ENCODE data around the gene RPL39L.

RPL39L gene

DNA sequence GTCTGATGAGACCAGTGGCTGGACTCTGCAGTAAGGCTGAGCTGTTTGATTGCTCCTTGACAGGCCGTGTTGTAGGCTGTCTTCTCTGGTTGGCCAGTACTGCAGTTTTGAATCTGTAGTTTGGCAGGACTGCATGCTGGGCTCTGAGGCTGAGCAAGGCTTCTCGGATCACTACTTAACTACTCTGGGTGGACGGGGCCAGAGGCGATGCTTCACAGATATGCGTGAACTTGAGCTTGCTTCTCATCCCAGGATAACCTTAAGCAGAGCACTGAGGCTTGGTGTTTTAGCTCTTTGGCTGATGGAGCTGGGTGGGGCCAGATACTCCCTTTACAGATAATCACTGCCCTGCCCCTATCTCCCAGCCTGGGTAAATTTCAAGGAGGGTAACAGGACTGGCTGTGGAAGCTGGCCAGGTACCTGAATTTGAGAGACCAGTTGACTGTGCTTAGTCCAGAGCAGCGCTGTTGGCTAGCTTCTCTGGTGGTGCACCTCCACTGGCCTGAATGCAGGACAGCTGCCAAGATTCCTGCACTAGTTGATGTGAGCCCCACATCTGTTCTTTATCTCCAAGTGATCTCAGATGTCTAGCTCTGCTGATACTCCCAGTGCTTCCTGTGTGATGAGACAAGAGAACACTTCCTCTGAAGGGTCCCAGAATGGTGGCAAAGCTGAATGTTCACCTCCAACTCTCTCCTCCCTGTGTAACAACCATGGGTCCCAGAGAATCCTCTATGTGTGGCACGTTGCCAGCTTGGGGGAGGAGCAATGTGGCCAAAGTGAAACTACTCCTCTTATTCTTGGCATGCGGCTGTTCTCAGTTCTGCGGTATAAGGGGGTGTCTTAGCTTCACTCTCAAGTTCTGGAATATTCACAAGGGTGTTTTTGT lies 37.9 kb downstream of the RPL39L start:
- peaks cover 5% of the 10 kb centered on the region; the same call in 1 of the 2 replicates for H3K36me3 ChIP-seq
- no peak overlapping the region for H3K9ac ChIP-seq
- no peak for TF ChIP-seq Cebpa-rat (IDR thresholded peaks at IDR 0.05)
- no peak overlapping the region for H3K4me3 ChIP-seq
- H3K27me3 ChIP-seq: no peaks in the 10 kb centered on the region
- H3K4me2 ChIP-seq: peak overlapping the region; percentile 45
- peaks cover 13% of the 10 kb centered on the region for H3K4me1 ChIP-seq
- H3K27ac ChIP-seq: no peak overlapping the region
- H3K9me3 ChIP-seq: peaks cover 25% of the 10 kb centered on the region
- H4K20me1 ChIP-seq: no peaks in the 10 kb centered on the region

DNA sequence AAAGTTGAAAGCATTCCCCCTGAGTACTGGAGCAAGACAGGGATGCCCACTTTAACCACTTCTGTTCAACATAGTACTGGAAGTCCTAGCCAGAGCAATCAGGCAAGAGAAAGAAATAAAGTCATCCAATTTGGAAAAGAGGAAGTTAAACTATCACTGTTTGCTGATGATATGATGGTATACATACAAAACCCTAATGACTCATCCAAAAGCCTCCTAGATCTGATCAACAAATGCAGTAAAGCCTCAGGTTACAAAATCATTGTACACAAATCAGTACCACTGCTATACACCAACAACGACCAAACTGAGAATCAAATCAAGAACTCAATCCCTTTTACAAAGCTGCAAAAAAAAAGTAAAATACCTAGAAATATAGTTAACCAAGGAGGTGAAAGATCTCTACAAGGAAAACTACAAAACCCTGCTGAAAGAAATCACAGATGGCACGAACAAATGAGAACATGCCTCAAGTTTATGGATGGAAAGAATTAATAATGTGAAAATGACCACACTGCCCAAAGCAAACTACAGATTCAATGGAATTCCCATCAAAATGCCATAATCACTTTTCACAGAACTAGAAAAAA lies 40.3 kb downstream of the RPL39L start:
- TF ChIP-seq Cebpa-rat (IDR thresholded peaks at IDR 0.05): no peak
- no peak overlapping the region for H3K4me3 ChIP-seq
- H3K9ac ChIP-seq: no peak overlapping the region
- no peaks in the 10 kb centered on the region for H4K20me1 ChIP-seq
- no peak overlapping the region for H3K4me2 ChIP-seq
- no peaks in the 10 kb centered on the region for H3K27me3 ChIP-seq
- peaks cover 43% of the 10 kb centered on the region for H3K9me3 ChIP-seq
- H3K27ac ChIP-seq: no peak overlapping the region
- H3K4me1 ChIP-seq: peaks cover 13% of the 10 kb centered on the region
- no peaks in the 10 kb centered on the region for H3K36me3 ChIP-seq

DNA sequence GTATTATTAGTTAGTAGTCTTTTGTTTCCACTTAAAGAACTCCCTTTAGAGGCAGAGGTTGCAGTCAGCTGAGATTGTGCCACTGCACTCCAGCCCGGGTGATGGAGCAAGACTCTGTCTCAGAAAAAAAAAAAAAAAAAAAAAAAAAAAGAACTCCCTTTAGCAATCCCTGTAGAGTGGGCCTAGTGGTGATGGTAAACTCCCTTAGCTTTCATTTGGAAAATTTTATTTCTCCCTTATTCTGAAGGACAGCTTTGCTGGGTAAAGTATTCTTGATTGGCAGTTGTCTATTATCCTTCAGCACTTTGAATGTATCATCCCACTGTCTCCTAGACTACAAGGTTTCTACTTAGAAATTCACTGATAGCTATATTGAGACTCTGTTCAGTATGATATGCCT lies 46.0 kb downstream of the RPL39L start:
- Histone ChIP-seq H3K4me2 (no peak overlapping the region), H3K27me3 (no peaks in the 10 kb centered on the region), H3K9me3 (peaks cover 53% of the 10 kb centered on the region), H3K4me1 (no peaks in the 10 kb centered on the region), H3K4me3 (no peak overlapping the region), H3K36me3 (no peaks in the 10 kb centered on the region), H3K27ac (no peak overlapping the region), H3K9ac (no peak overlapping the region), H4K20me1 (no peaks in the 10 kb centered on the region)
- no peak for TF ChIP-seq Cebpa-rat (IDR thresholded peaks at IDR 0.05)

DNA sequence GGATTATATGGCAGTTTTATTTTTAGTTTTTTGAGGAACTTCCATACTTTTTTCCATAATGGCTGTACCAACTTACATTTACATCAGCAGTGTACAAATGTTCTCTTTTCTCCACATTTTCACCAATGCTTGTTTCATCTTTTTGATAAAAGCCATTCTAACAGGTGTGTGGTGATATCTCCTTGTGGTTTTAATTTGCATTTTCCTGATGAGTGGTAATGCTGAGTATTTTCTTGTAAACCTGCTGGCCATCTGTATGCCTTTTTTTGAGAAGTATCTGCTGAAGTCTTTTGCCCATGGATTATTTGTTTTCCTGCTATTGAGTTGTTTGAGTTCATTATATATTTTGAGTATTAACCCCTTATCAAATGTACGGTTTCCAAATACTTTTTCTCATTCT lies 50.6 kb downstream of the RPL39L start:
- H3K4me3 ChIP-seq: no peak overlapping the region
- H3K36me3 ChIP-seq: no peaks in the 10 kb centered on the region
- H3K4me2 ChIP-seq: no peak overlapping the region
- no peaks in the 10 kb centered on the region for H3K27me3 ChIP-seq
- TF ChIP-seq Cebpa-rat (IDR thresholded peaks at IDR 0.05): no peak
- H3K9me3 ChIP-seq: peaks cover 43% of the 10 kb centered on the region
- no peaks in the 10 kb centered on the region for H4K20me1 ChIP-seq
- no peak overlapping the region for H3K9ac ChIP-seq
- no peak overlapping the region for H3K27ac ChIP-seq
- no peaks in the 10 kb centered on the region for H3K4me1 ChIP-seq

DNA sequence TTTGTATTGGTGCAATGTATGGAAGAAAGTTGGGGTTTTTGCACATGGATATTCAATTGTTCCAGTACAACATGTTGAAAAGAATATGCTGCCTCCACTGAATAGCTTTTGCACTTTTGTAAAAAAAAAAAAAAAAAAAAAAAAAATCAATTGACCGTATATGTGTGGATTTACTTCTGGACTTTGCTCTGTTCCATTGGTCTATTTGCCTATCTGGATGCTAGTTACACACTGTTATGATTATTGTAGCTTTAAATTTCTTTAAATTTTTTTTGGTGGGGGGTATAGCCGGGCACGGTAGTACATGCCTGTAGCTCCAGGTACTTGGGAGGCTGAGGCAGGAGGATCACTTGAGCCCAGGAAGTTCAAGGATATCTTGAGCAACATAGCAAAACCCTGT lies 52.5 kb downstream of the RPL39L start:
- Histone ChIP-seq H3K27me3 (no peaks in the 10 kb centered on the region), H3K4me2 (no peak overlapping the region), H3K9me3 (peaks cover 31% of the 10 kb centered on the region), H4K20me1 (no peaks in the 10 kb centered on the region), H3K9ac (no peak overlapping the region), H3K27ac (no peak overlapping the region), H3K36me3 (no peaks in the 10 kb centered on the region), H3K4me3 (no peak overlapping the region), H3K4me1 (no peaks in the 10 kb centered on the region)
- TF ChIP-seq Cebpa-rat (IDR thresholded peaks at IDR 0.05): no peak

DNA sequence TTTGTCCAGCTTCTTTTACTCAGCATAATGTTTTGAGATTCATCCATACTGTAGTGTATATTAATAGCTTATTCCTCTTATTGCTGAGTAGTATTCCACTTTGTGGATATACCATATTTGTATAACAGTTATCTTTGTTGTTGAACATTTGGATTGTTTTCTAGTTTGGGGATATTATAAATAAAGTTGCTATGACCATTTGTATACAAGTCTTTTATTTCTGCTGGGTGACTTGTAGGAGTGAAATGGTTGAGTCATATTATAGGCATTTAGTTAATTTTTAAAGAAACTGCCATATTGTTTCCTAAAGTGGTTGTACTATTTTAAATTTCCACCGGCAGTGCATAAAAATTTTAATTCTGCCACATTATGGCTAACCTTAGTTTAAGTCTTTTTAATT lies 53.4 kb downstream of the RPL39L start:
- Histone ChIP-seq H3K27ac (no peak overlapping the region), H3K9me3 (peaks cover 31% of the 10 kb centered on the region), H3K4me2 (no peak overlapping the region), H4K20me1 (no peaks in the 10 kb centered on the region), H3K9ac (no peak overlapping the region), H3K4me3 (no peak overlapping the region), H3K4me1 (no peaks in the 10 kb centered on the region), H3K27me3 (no peaks in the 10 kb centered on the region), H3K36me3 (no peaks in the 10 kb centered on the region)
- TF ChIP-seq Cebpa-rat (IDR thresholded peaks at IDR 0.05): no peak

DNA sequence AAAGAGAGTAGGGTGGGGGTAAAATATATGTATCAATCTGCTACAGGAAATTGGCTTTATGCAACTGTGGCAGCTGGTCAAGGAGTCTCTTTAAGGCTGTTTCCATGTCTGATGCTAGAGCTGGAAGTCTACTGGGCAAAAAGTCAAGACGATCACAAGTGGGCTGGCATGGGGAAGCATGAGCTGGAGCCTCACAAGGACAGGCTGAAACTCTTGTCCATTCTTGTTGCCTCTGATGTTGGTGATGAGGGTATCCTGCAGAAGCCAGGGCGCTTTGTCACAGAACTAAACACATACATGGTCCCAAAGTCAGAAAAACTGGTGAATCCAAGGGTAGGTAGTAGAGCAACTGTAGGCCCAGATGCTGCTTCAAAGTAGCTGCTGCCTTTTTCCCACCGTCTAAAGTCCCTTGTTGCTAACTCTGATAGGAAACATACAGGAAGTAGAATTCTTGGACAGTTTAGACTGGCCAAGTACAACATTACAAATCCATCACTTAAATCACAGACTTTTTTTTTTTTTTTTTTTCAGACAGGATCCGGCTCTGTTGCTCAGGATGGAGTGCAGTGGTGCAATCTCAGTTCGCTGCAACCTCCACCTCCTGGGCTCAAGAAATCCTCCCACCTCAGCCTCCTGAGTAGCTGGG lies 54.2 kb downstream of the RPL39L start:
- Histone ChIP-seq H3K36me3 (no peaks in the 10 kb centered on the region), H3K27ac (no peak overlapping the region), H3K4me3 (no peak overlapping the region), H3K27me3 (no peaks in the 10 kb centered on the region), H4K20me1 (no peaks in the 10 kb centered on the region), H3K4me2 (no peak overlapping the region), H3K9me3 (peaks cover 31% of the 10 kb centered on the region), H3K4me1 (no peaks in the 10 kb centered on the region), H3K9ac (no peak overlapping the region)
- TF ChIP-seq Cebpa-rat (IDR thresholded peaks at IDR 0.05): no peak

DNA sequence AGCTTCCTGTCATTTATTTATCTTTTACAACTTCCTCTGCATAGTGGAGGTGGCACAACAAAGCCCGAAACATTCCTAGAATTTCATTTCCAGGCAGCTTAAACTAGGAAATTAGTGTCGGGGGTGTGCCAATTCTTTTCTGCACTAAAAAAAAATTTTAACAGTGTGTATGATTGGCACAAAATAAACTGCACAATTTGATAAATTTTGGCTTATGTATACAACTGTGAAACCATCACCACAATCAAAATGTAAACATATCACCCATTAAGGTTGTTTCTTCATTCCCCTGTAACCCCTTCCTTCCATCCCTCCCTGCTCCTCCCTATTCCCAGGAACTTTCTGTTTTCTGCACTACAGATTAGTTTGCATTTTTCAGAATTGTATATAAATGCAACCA lies 54.7 kb downstream of the RPL39L start:
- Histone ChIP-seq H3K9me3 (peaks cover 31% of the 10 kb centered on the region), H3K4me3 (no peak overlapping the region), H3K27ac (no peak overlapping the region), H4K20me1 (no peaks in the 10 kb centered on the region), H3K4me1 (no peaks in the 10 kb centered on the region), H3K4me2 (no peak overlapping the region), H3K27me3 (no peaks in the 10 kb centered on the region), H3K9ac (no peak overlapping the region), H3K36me3 (0 out of 2 replicates have a peak, but pooled peaks cover 2% of the 10 kb centered on the region)
- TF ChIP-seq Cebpa-rat (IDR thresholded peaks at IDR 0.05): no peak

DNA sequence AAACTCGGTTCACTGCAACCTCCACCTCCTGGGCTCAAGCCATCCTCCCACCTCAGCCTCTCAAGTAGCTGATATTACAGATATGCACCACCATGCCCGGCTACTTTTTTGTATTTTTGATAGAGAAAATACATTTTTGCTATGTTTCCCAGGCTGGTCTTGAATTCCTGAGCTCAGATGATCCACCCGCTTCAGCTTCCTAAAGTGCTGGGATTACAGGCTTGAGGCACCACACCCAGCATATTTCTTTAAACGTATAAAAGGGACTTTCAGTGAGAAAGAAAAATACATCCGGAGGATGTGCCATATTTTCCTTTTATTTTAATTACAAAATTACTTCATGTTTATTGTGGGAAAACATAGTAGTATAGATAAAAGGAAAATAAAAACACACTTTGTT lies 55.2 kb downstream of the RPL39L start:
- H4K20me1 ChIP-seq: no peaks in the 10 kb centered on the region
- H3K27ac ChIP-seq: no peak overlapping the region
- H3K9ac ChIP-seq: no peak overlapping the region
- H3K4me3 ChIP-seq: no peak overlapping the region
- TF ChIP-seq Cebpa-rat (IDR thresholded peaks at IDR 0.05): no peak
- no peak overlapping the region for H3K4me2 ChIP-seq
- H3K27me3 ChIP-seq: no peaks in the 10 kb centered on the region
- H3K4me1 ChIP-seq: no peaks in the 10 kb centered on the region
- H3K36me3 ChIP-seq: peaks cover 6% of the 10 kb centered on the region; the same call in 1 of the 2 replicates
- peaks cover 28% of the 10 kb centered on the region for H3K9me3 ChIP-seq
